ENCODE data around the gene SAC3D1.
A peak's percentile ranks its signal among the peaks of the same experiment; 100 is the strongest.

Gene SAC3D1

DNA sequence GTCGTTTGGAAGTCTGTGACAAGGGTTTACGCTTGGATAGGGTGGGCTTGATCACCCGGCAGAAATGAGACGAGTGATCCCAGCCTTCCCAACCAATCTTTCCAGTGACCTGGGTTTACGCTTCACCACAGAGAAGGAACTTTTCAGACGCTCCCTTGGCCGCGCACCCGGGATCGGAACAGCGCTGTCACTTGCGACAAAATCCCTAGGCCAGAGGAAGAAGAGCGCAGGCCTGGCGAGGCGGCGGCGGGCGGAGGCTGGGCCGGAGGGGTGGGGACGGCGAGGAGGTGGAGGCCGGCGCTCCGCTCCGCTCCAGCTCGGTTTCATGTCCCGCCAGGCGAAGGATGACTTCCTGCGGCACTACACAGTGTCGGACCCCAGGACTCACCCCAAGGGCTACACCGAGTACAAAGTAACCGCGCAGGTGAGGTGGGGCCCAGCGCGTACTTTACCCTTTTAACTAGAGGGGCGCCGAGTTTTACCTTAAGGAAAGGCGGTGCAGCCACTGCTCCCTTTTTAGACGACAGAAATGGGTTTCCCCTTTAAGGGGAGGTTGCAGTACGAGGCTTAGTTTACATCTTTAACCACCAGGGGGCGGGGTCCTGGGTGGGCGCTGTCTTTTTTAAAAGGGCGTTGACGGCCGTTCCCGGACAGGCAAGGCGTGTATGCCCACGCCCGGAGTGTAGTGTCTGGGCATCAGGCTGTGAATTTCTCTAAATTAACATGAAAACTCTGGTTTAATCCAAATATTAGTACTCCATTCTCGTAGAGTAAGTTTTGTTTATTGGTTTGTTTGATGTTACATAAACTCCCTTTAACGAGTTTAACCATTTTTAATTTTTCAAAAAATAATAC lies 13.6 kb upstream of the SAC3D1 start, which contains the start of gene SNX15:
SNX15 (plus strand) TSS at position 227 of the 855 bp plus-strand sequence; CDS start at position 326, 99 bp downstream.
- peak; percentile 96 for DNase-seq

DNA sequence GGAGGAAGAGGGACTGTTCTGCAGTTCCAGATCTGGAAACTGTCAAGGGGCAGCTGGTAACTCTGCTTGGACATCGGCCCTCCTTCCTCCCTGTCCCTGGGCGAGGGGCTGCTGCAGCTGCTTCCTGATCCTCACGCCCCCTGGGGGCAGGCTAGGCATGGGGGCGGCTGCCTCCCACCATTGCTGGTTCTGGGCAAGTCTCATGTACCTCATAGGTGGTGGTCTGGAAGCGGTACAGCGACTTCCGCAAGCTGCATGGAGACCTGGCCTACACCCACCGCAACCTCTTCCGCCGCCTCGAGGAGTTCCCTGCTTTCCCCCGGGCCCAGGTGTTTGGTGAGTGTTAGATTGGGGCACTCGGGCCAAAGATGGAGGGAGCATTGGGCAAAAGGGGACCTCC lies 8.8 kb upstream of the SAC3D1 start:
- no peak for DNase-seq

DNA sequence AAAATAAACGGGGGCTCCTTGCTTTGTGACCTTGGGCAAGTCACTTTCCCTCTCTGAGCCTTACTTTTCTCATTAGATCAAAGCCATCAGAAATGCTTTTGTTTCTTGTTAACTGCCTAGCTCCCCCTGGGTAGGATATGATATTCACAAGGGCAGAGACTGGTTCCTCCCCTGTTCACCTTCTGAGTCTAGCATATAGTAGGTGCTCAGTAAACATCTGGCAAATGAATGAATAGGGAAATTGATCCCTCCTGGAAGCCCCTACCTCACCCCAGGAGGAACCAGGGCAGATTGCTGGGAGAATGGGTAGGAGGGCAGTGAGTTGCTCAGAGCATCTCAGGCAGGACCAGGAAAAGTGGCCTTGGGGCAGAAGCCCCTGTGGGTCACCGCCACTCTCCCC lies 6.6 kb upstream of the SAC3D1 start:
- DNase-seq: no peak

DNA sequence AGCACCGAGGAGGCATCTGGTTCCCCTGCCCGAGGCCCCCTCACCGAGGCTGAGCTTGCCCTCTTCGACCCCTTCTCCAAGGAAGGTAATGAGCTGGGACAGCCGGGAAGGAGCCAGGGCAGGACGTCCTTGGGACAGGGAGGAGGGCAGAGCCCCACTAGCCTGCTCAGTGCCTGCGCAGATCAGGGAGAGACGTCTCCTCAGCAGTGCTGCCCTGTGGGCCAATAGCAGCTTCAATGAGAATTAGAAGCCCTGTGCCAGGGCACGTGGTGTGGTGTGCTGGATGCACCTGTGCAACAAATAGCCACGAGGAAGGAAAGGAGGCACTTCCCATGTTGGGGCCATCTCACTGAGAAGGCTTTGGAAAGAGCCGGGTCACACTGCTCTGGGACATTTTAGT lies 5.4 kb upstream of the SAC3D1 start:
- no peak for DNase-seq

DNA sequence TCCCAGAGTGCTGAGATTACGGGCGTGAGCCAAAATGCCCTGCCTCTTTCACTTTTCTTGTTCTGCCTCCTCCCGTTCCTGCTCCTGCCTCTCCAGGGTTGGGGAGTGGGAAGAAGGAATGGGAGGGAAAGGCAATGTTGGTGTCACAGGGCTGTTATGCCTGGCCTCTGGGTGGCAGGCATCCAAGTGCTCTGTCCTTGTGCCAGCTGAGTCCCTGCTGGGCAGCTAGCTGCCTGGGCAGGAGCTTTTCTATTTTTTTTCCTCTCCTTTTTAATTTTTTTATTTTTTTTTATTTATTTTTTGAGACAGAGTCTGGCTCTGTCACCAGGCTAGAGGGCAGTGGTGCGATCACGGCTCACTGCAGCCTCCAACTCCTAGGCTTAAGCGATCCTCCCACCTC lies 4.1 kb upstream of the SAC3D1 start:
- DNase-seq: no peak

DNA sequence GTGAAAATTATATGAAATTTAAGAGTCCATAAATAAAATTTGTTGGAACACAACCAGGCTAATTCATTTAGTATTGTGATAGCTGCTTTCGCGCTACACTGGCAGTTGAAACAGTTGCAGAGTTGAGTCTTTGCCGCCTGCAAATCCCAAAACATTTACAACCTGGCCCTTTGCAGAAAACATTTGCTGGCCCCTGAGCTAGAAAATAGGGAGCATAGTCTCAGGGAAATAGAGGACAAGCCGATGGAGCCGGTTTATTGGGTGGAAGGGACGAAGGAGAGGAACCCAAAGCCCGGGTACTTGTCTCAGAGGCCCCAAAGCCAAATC lies 527 bp upstream of the SAC3D1 start:
- DNase-seq: no peak

DNA sequence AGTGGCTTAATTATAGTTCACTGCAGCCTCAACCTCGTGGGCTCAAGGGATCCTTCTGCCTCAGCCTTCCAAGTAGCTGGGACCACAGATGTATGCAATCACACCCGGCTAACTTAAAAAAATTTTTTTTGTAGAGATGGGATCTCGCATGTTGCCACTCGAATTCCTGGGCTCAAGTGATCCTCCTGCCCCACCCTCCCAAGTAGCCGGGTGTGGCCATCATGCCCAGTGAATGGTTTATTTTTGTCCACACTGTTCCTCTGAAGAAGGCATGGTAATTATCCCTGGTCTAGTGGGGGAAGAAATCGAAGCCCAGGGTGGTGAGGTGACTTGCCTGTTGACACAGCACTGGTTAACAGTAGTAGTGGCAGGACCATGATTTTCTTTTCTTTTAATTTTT lies 1.9 kb downstream of the SAC3D1 start:
- no peak for DNase-seq

DNA sequence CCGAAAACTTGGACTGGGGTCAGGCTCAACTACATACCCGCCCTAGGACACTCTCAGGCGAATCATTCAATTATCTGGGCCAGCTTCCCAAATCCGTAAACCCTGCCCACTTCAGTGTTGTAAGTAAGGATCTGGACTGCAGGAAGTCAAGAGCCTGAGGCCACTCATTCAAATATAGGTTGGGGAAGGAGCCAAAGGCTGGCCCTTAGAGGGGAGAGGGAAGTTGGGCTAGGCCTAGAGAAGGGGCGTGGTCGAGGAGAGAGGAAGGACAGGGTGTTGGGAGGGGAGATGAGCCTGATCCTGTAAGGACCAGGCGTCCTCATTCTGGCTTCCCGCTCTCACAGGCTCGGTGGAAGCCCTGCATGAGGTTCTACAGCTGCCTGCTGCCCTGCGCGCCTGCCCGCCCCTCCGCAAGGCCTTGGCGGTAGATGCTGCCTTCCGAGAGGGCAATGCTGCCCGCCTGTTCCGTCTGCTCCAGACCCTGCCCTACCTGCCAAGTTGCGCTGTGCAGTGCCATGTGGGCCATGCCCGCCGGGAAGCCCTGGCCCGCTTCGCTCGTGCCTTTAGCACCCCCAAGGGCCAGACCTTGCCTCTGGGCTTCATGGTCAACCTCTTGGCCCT lies 3.0 kb downstream of the SAC3D1 start:
- peak; percentile 83 for DNase-seq

DNA sequence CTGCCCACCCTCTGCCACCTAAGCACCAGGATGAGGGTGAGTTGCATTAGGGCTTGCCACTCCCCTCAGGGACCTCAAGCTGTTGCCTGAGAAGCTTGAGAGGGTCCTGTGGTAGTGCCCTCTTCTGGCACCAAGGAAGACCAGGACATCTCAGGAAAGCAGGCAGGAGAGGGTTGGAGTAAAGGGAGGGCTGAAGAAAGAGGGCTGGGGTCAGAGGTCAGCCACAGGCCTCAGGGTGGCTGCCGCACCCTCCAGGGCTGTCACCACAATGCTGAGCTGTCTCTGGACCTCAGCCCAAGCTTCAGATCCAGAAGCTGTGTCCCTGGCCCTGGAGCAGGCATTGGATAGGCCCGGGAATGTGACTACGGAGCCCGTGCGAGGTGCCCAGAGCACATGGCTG lies 4.1 kb downstream of the SAC3D1 start:
- DNase-seq: no peak

DNA sequence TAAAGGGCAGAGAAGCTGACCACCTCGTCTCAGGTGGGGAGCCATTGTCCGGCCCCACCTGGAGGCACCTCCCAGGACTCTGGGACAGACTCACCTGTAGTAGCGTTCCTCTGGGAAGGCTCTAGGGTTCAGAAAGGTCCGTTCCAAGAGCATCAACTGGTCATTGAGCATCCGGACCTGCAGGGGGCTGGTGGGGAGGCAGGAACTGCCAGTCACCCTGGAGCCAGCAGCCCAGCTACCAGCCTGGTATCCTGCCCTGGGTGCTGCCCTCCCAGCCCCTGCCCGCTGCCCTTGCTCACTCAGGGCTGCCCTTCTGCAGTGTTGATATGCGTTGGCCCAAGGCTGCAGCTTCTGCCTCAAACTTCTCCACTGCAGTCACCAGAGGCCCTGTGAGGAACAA lies 4.7 kb downstream of the SAC3D1 start:
- DNase-seq: no peak

DNA sequence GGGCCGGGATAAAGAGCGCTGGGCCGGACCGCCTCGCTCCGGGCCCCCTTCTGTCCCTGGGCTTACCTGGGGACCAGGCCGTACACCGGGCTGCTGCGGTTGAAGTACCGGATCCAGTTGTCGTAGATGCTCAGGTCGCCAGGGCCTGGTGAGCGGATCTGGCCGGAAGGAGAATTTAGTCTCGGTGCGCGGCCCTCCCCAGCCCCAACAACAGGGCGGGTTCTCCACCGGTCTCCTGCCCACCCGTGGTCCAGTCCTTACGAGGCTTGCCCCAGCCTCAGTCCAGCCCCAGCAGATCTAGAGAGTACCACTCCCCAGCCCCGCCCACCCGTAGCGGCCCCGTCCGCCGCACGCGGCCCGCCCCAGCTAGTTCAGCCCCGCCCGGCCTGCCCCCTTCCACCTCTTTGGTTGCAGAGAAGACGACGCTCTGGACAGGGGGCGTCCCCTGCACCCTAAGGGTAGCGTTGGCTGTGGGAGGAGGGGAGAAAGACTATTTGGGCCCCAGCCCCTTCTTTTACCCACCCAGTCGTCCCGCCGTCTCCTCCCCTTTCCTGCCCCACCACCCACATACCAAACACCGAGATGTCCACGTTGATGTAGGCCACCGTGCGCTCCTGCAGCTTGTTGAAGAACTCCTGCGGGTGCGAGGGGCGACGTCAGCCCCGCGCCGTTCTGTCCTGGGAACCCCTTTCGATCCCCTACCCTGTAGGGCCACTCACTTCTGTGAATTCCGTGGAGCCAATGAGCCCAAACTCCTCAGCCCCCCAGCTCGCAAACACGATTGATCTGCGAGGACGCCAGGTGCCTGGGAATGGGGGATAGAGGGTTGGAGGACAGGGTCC lies 6.8 kb downstream of the SAC3D1 start:
- no peak for DNase-seq

DNA sequence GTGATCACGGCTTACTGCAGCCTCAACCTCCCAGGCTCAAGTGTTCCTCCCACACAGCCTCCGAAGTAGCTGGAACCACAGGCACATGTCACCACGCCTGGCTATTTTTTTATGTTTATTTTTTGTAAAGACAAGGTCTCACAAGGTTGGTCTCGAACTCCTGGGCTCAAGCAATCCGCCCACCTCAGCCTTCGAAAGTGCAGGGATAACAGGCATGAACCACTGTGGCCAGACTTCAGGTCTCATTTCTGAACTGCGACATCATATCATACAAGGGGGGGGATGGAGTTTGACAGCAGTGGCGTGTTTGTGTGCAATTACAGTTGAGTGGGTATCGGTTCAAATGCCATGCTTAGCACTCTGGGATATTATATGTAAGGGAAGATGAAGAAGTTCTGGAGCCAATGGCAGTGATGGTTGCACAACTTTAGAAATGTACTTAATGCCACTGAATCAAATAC lies 10.4 kb downstream of the SAC3D1 start:
- DNase-seq: no peak

DNA sequence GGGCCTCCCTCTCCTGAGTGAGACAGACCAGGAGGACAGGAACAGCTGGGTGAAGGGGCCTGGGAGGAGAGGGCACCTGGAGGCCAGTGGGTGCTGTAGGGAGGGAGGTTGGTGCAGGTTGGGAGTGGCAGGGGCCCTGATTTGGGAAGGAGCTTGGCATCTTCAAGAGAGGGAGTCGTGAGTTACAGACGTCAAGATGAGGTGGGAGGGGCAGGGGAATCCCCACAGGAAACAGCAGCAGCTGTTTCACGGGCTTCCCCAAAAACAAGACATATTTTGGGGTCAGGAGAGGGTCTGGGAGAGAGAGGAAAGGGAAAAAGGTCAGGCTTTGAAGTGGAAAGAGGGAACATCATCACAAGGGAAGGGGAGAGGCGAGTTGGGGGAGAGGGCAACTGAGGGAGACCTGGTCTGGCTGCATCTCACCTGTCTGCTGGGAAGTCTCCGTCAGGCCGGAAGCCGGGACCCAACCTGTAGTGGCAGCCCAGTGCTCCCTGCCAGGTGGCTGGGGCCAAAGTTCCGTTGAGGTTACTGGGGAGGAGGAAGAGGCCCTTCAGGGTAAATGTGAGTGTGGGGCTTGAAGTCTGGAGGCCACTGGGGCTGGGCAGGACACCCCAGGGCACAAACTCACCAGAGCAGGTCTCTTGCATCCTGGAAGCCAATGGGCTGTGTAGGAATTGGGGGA lies 13.0 kb downstream of the SAC3D1 start:
- DNase-seq: no peak

DNA sequence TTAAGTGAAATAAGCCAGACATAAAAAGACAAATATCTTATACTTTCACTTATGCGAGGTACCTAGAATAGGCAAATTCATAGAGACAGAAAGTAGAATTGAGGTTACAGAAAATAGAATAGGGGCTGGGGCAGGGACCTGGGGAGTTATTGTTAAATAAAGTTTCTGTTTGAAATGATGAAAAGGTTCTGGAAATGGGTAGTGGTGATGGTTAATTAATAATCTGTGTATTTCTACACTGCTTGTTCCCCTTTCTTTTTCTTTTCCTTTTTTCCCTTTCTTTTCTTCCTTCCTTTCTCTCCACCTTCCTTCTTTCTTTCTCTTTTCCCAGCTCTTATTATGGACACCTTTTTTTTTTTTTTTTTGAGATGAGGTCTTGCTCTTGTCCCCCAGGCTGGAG lies 14.5 kb downstream of the SAC3D1 start:
- DNase-seq: no peak

DNA sequence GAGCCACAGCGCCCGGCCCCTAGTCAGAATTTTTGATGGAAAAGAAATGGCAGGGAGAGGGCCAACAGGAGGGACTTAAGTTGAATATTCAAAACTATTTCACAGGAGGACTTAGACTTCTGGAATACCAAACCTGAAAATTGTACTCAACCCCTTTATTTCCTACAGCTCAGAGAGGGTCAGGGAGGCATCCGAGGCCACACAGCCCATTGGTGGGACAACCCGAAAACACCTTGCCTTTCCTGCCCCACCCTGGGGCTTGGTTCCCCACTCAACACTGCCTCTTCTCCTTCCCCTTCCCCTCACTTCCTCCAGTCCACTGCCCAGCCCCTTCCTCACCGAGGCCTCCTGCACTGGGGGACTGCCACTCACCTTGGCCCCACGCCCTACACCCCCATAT lies 16.0 kb downstream of the SAC3D1 start:
- no peak for DNase-seq

DNA sequence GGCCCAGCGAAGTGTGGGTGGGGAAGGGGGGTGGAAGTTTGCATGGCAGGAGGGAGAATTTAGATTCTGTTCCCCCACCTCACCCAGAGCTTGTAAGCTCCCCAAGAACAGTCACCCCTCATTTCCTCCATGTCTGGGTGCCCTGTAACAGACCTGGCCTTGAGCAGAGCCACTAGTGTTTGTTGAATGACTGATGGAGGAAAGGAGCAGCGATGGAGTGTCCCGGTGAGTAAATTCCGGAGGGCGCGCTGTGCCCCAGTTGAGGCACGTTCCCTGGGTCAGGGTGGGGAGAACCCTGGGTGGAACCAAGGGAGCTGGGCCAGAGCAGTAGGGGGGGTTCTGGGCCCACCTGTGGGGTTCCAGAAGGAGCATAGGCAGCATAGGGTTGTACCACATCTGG lies 16.5 kb downstream of the SAC3D1 start:
- no peak for DNase-seq

DNA sequence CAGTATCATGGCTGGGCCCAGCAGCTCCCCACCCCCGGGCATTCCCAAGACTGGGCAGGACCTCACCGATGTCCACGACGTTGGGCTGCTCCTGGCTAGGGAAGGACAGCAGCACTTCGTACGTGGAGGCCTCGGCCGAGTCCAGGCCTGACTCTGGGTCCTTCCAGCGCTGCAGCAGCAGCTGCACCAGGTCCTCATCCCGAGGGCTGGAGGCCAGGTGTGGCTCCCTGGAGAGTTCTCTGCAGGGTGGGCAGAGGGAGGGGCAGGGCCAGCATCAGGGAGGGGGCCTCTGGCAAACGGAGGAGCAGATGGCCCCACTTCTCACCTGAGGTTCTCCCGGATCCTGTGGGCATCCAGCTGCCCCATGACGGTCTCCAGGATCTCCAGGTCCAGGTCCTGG lies 17.0 kb downstream of the SAC3D1 start:
- no peak for DNase-seq

DNA sequence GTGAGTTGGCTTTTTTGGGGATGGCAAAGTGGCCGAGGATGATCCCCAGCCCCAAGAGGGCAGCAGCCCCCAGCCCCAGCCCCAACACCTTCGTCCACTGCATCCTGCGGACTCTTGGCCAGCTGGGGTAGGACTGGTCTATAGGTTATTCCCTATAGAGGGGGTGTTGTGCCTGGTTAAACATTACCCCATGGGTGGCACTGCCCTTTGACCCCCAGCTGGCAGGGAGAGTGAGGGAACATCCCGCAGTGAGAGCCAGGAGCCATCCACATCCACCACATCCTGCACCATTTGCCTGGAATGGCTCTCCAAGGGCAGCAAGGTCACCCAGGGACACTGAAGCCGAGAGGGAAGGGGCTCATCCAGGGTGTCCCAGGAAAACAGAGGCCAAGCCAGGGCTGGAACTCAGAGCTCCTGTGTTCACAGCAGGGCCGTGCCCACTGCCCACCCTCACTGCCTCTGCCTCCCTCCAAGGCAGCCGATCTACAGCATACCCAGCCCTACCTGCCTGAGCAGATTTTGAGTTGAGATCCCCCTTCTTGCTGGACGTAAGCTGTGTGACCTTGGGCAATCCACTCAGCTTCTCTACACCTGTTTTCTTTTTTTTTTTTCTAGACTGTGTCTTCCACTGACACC lies 17.5 kb downstream of the SAC3D1 start, which contains the start of gene NAALADL1:
NAALADL1 (minus strand) TSS at position 135 of the 636 bp plus-strand sequence; CDS start at position 103, 32 bp downstream.
- no peak for DNase-seq

DNA sequence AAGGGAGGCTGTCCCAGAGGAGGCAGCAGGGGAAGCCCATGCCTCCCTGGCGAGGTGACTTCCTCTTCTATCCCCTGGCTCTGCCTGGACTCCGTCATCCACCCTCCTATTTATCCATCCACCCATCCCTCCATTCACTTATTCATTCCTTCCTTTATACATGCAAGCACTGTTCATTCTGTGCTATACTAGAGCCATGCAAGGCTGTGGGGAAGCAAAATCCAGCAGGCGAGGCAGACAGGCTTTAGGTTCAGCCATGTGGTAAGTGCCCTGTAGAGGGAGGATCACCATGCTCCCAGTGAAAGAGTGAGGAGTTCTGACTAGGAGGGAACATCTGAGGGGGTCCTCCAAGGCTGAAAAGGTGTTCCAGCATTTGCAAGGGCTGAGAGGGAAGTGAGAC lies 18.5 kb downstream of the SAC3D1 start:
- no peak for DNase-seq

DNA sequence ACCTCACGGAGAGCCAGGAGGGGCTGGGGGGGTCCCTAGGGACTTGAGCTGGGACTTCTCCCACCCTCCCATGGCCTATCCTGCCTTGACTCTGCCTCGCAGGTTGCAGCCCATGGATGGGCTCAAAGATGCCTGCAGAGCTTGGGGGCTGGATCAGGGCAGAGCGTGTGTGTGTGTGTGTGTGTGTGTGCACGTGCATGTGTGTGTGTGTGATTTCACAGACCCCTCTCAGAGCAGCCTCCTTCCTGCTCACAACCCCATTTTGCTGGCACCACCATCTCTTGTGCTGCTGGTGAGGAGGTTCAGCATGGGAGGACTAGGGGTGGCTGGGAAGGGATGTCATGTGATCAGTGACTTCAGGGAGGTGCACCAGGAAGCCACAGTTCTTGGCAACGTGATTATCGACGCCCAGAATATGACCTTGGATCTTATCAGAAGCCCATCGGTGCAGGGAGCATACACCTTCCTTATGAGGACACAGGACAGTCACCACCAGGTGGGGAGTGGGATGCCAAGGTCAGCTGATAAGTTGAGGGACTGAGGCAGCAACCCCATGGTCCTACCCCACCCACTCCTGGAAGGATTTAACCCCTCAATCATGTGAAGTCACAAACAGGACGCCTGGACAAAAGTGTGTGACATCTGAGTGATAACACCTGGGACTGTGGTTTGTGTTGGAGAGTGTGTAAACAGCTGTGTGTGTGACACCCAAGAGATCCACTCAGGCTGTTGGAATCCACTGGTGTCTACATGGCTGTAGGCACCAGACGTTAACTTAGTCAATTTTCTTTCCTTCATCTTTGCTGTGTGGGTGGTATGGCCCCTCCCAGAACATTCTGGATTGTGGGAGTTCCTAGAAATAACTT lies 19.2 kb downstream of the SAC3D1 start:
- DNase-seq: no peak

DNA sequence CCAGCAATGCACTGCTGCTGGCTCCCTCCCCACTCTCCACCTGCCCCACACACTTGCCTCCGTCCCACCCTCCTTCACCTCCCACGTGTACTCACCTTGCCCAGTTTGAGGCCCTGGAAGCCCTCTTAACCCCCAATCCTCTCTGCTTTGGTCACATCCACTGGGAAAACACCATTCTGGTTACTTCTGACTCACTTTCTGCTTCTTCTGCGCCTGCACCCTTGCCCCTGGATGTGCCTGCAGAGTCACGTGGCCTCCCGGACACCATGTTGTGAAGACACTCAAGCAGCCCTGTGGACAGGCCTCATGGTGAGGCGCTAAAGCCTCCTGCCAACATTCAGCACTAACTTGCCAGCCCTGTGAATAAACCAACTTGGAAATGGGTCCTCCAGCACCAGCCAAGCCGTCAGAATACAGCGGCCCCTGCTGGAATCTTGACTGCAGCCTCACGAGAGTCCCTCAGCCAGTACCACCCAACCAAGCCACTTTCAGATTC lies 20.0 kb downstream of the SAC3D1 start:
- no peak for DNase-seq
